ENCODE results near the gene GABARAPL1.

GABARAPL1 gene

GRCh38 chr12:10252201-10252600, 39.5 kb downstream of the GABARAPL1 start:
- H3K27ac ChIP-seq (ENCODE audit: extremely low read depth, low read depth, low read length), result no peak overlapping the region
- H3K4me3 ChIP-seq (ENCODE audit: low read depth, low read length), result no peak overlapping the region
- ChIA-PET POLR2A (no interaction called here), CTCF (no interaction called here)
- H3K36me3 ChIP-seq (ENCODE audit: control insufficient read depth in 2 of 2, insufficient read depth in 1 of 2, low read length in 2 of 2), result no peaks in the 10 kb centered on the region
- H3K9me3 ChIP-seq (ENCODE audit: control insufficient read depth, insufficient read depth, low read depth, low read length), result no peaks in the 10 kb centered on the region
- no peaks in the 10 kb centered on the region for H3K4me1 ChIP-seq (ENCODE audit: control insufficient read depth, insufficient read depth, low read length)
- TF ChIP-seq PRDM1 (tag by site-specific recombination; IDR thresholded peaks at IDR 0.05) (no peak), GLIS1 (tag by site-specific recombination; IDR thresholded peaks at IDR 0.05) (no peak), RBAK (tag by site-specific recombination; IDR thresholded peaks at IDR 0.05) (no peak), ZNF670 (tag by site-specific recombination; IDR thresholded peaks at IDR 0.05; ENCODE audit: low read depth) (no peak), ZNF791 (tag by site-specific recombination; IDR thresholded peaks at IDR 0.05) (no peak), ZNF324 (tag by site-specific recombination; IDR thresholded peaks at IDR 0.05) (no peak), ZNF654 (tag by site-specific recombination; IDR thresholded peaks at IDR 0.05; ENCODE audit: low read depth) (no peak), ZNF404 (tag by site-specific recombination; IDR thresholded peaks at IDR 0.05) (no peak), ZBTB10 (tag by site-specific recombination; IDR thresholded peaks at IDR 0.05) (no peak), ZNF394 (tag by site-specific recombination; IDR thresholded peaks at IDR 0.05; ENCODE audit: borderline replicate concordance) (no peak), BCL6B (tag by site-specific recombination; IDR thresholded peaks at IDR 0.05) (no peak), SETDB1 (IDR thresholded peaks at IDR 0.05; ENCODE audit: insufficient read length, low read length) (no peak), ZEB2 (tag by site-specific recombination; IDR thresholded peaks at IDR 0.05) (no peak), SCRT1 (tag by site-specific recombination; IDR thresholded peaks at IDR 0.05; ENCODE audit: borderline replicate concordance) (no peak), ZNF19 (tag by site-specific recombination; IDR thresholded peaks at IDR 0.05; ENCODE audit: low read depth) (no peak), PATZ1 (tag by site-specific recombination; IDR thresholded peaks at IDR 0.05) (no peak)
- TF ChIP-seq, protein P1, sequence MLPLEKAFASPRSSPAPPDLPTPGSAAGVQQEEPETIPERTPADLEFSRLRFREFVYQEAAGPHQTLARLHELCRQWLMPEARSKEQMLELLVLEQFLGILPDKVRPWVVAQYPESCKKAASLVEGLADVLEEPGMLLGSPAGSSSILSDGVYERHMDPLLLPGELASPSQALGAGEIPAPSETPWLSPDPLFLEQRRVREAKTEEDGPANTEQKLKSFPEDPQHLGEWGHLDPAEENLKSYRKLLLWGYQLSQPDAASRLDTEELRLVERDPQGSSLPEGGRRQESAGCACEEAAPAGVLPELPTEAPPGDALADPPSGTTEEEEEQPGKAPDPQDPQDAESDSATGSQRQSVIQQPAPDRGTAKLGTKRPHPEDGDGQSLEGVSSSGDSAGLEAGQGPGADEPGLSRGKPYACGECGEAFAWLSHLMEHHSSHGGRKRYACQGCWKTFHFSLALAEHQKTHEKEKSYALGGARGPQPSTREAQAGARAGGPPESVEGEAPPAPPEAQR (tag by site-specific recombination; IDR thresholded peaks at IDR 0.05), result no peak
- TF ChIP-seq, protein P2, sequence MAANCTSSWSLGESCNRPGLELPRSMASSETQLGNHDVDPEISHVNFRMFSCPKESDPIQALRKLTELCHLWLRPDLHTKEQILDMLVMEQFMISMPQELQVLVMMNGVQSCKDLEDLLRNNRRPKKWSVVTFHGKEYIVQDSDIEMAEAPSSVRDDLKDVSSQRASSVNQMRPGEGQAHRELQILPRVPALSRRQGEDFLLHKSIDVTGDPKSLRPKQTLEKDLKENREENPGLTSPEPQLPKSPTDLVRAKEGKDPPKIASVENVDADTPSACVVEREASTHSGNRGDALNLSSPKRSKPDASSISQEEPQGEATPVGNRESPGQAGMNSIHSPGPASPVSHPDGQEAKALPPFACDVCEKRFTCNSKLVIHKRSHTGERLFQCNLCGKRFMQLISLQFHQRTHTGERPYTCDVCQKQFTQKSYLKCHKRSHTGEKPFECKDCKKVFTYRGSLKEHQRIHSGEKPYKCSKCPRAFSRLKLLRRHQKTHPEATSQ (tag by site-specific recombination; IDR thresholded peaks at IDR 0.05), result no peak

All from HEK293 (cell line).